ENCODE data around the gene ODC1.
A peak's percentile ranks its signal among the peaks of the same experiment; 100 is the strongest.

DNA sequence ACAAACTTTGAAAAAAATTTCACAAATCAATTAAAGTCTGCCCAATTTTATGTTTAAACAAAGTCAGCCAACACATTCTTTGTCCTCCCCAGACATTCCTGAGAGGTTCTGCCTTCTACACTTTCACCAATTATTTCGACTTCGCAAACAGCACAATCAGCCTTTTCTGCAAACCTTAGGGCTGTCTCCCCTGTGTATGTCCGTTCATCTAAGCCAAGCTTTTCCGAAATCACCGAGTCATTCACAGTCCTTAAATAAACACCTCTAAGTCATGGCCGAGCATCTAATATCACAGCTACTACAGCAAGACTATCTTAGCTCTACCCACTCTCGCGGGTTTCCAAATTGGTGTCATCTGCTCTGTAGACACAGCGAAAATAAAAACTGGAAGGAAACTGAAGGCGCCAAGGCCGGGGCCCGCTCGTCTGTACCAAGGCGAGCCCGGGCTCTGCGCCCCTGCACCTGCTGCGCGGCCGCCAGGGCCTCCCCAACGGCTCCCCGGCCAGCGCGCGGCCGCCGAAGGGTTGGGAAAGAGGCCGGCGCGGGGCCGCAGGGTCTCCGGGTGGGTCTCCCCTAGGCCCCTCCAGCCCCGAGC is 730 bp downstream of the ODC1 start:
- TF ChIP-seq, protein P1, sequence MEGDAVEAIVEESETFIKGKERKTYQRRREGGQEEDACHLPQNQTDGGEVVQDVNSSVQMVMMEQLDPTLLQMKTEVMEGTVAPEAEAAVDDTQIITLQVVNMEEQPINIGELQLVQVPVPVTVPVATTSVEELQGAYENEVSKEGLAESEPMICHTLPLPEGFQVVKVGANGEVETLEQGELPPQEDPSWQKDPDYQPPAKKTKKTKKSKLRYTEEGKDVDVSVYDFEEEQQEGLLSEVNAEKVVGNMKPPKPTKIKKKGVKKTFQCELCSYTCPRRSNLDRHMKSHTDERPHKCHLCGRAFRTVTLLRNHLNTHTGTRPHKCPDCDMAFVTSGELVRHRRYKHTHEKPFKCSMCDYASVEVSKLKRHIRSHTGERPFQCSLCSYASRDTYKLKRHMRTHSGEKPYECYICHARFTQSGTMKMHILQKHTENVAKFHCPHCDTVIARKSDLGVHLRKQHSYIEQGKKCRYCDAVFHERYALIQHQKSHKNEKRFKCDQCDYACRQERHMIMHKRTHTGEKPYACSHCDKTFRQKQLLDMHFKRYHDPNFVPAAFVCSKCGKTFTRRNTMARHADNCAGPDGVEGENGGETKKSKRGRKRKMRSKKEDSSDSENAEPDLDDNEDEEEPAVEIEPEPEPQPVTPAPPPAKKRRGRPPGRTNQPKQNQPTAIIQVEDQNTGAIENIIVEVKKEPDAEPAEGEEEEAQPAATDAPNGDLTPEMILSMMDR (IDR thresholded peaks at IDR 0.05) = peak in 2 of 6 experiments; percentile 9 to 25
- TF ChIP-seq POLR2A (IDR thresholded peaks at IDR 0.05) = no peak
